C4-2B (cell line): ENCODE data around the gene PCSK6.

Experiments used
- ZFX ChIP-seq: fragments of 450-650 bp; IDR thresholded peaks from 2 replicates; pipeline ENCODE4 v1.6.1; 2017
- TF ChIP-seq, protein P1 (sequence below): fragments of 450-650 bp; conservative IDR thresholded peaks from 2 replicates; pipeline ENCODE4 v1.5.1; 2017; ENCODE audit warnings: mild to moderate bottlenecking

DNA sequence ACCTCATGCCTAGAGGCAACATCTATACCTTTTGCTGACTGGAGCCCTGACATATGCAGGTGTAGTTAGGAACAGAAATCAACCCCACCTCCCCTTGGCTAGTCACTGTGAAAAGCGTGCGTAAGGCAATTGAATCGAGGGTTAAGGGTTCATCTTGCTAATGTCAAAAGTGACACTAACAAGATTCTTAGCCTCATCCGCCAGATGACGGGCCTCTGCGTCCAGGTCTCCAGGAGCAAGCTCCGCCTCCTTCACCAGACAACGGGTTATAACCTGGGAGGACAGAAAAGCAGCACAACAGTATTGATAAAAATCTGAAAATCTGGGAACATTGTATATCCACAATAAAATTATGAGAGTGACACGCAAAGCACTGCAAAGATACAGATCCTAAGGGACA lies 216.9 kb downstream of the PCSK6 start:
- TF ChIP-seq, protein P1, sequence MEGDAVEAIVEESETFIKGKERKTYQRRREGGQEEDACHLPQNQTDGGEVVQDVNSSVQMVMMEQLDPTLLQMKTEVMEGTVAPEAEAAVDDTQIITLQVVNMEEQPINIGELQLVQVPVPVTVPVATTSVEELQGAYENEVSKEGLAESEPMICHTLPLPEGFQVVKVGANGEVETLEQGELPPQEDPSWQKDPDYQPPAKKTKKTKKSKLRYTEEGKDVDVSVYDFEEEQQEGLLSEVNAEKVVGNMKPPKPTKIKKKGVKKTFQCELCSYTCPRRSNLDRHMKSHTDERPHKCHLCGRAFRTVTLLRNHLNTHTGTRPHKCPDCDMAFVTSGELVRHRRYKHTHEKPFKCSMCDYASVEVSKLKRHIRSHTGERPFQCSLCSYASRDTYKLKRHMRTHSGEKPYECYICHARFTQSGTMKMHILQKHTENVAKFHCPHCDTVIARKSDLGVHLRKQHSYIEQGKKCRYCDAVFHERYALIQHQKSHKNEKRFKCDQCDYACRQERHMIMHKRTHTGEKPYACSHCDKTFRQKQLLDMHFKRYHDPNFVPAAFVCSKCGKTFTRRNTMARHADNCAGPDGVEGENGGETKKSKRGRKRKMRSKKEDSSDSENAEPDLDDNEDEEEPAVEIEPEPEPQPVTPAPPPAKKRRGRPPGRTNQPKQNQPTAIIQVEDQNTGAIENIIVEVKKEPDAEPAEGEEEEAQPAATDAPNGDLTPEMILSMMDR, result no peak
- no peak for TF ChIP-seq ZFX
